Activated CD8-positive, alpha-beta T cell treated with anti-CD3 and anti-CD28 coated beads for 36 hours (primary cell): ENCODE data around the gene DGKZ. TPM values are rescaled to one million over a fixed set of nuclear protein-coding genes. Genes with fewer than 3 reads are reported as not detected.

ENCODE experiments used
- ATAC-seq: fragments of 200-7000 bp; cut with Tn5 transposase; one replicate; pipeline ENCODE4 v1.10.0; 2021; ENCODE audit warnings: mild to moderate bottlenecking, moderate library complexity
- CTCF ChIA-PET: fragments of 350-600 bp; sonication (Branson Sonifier 250); formaldehyde crosslinking; loops from one replicate; lab custom pipeline; 2021; ENCODE audit warnings: antibody characterized with exemption; lab: Charles Lee
- POLR2A ChIA-PET: fragments of 350-600 bp; sonication (Branson Sonifier 250); formaldehyde crosslinking; loops from one replicate; lab custom pipeline; 2021; ENCODE audit warnings: antibody characterized with exemption; lab: Charles Lee
- DNase-seq: peaks from one replicate; pipeline ENCODE4 v3.0.0-alpha.2; 2020
- H3K27ac Mint-ChIP-seq: one replicate; pipeline ENCODE4 v1.8.0; 2021; ENCODE audit warnings: mild to moderate bottlenecking, mixed read lengths
- H3K27me3 Mint-ChIP-seq: one replicate; pipeline ENCODE4 v1.8.0; 2021; ENCODE audit warnings: mixed read lengths
- H3K36me3 Mint-ChIP-seq: one replicate; pipeline ENCODE4 v1.8.0; 2021; ENCODE audit warnings: low read depth, mixed read lengths
- H3K4me1 Mint-ChIP-seq: one replicate; pipeline ENCODE4 v1.8.0; 2021; ENCODE audit warnings: low read depth, mixed read lengths
- H3K4me3 Mint-ChIP-seq: one replicate; pipeline ENCODE4 v1.8.0; 2021; ENCODE audit warnings: mild to moderate bottlenecking, moderate library complexity, mixed read lengths
- H3K9me3 Mint-ChIP-seq: one replicate; pipeline ENCODE4 v1.8.0; 2021; ENCODE audit warnings: mixed read lengths
- CTCF ChIP-seq: fragments of 200-600 bp; IDR thresholded peaks from one replicate; pipeline ENCODE4 v1.8.0; 2022; ENCODE audit warnings: antibody characterized with exemption, mild to moderate bottlenecking
- intact Hi-C: fragments of 100-400 bp; cut with micrococcal nuclease; formaldehyde crosslinking; loops from one replicate; pipeline ENCODE4 v1.10.0; 2022
- total RNA-seq, 2 experiments: library from RNA; stranded (reverse); gene quantifications; one replicate each; pipeline ENCODE4 v1.2.3, GENCODE V29; 2021

The DGKZ gene
- total RNA-seq, 2 experiments from 2014 or later = 94.4 to 94.9 TPM

- Mint-ChIP-seq H3K27ac (peak overlapping the region; percentile 75), H3K27me3 (no peaks in the 10 kb centered on the region), H3K36me3 (peaks cover 5% of the 10 kb centered on the region), H3K4me3 (no peak overlapping the region), H3K9me3 (no peaks in the 10 kb centered on the region), H3K4me1 (peaks cover 54% of the 10 kb centered on the region)
- DNase-seq (no peak), ATAC-seq (no peak)
- intact Hi-C loops = no loop called here
- CTCF ChIA-PET = interaction anchor here (17.8 kb wide), 1 partner anchor 12 kb away, joined by 480 read pairs; the partner anchor contains the start of gene DGKZ
- POLR2A ChIA-PET = interaction anchor here (10.2 kb wide), 1 partner anchor 13 kb away, joined by 135 read pairs; the partner anchor contains the start of gene DGKZ
- TF ChIP-seq CTCF = no peak
Measured at GRCh38 chr11:46364056-46364455, 16.8 kb downstream of the DGKZ start.

DNA sequence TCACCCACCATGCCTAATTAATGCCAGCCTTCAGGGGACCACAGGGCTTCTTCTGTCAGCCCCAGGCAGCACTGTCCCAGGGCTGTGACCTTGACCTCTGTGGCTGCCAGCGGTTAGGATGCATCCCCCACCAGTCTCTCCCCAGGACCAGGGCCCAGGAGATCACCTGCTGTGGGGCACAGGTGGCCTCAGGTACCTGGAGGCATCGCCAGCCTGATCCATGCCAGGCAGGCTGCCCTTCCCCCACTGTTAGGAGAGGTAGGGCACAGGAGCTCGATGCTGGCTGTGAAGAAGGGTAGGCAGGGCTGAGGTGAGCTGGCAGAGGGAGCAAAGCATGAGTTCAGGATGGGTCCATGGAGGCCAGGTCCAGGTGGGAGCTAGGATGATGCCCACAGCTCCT is 17.5 kb downstream of the DGKZ start:
- TF ChIP-seq CTCF = no peak
- no peak for DNase-seq
- peak overlapping the region; percentile 75 for H3K27ac Mint-ChIP-seq
- H3K4me3 Mint-ChIP-seq = no peak overlapping the region
- peaks cover 58% of the 10 kb centered on the region for H3K4me1 Mint-ChIP-seq
- ATAC-seq = no peak
- intact Hi-C loops = no loop called here
- H3K36me3 Mint-ChIP-seq = peaks cover 10% of the 10 kb centered on the region
- H3K27me3 Mint-ChIP-seq = no peaks in the 10 kb centered on the region
- H3K9me3 Mint-ChIP-seq = no peaks in the 10 kb centered on the region
- POLR2A ChIA-PET = interaction anchor here (1.2 to 10.2 kb wide), 2 partner anchors 14 to 25 kb away, joined by 6 to 135 read pairs; partner anchors contain the start of gene DGKZ
- CTCF ChIA-PET = interaction anchor here (4.2 to 17.8 kb wide), 2 partner anchors 13 to 126 kb away, joined by 19 to 480 read pairs; partner anchors contain the start of gene DGKZ

GRCh38 chr11:46366260-46366659 is 19.0 kb downstream of the DGKZ start:
- intact Hi-C loops = no loop called here
- no peaks in the 10 kb centered on the region for H3K9me3 Mint-ChIP-seq
- DNase-seq (no peak), ATAC-seq (no peak)
- ChIA-PET CTCF (interaction anchor here (0.9 to 17.8 kb wide), 5 partner anchors 14 to 127 kb away, joined by 3 to 480 read pairs (median 8); partner anchors contain the start of gene DGKZ), POLR2A (interaction anchor here (1.2 to 10.2 kb wide), 4 partner anchors 10 to 23 kb away, joined by 3 to 135 read pairs (median 9); partner anchors contain the start of gene DGKZ)
- no peak overlapping the region for H3K27ac Mint-ChIP-seq
- peaks cover 49% of the 10 kb centered on the region for H3K4me1 Mint-ChIP-seq
- H3K4me3 Mint-ChIP-seq = no peak overlapping the region
- no peak for TF ChIP-seq CTCF
- peaks cover 17% of the 10 kb centered on the region for H3K36me3 Mint-ChIP-seq
- H3K27me3 Mint-ChIP-seq = no peaks in the 10 kb centered on the region

DNA sequence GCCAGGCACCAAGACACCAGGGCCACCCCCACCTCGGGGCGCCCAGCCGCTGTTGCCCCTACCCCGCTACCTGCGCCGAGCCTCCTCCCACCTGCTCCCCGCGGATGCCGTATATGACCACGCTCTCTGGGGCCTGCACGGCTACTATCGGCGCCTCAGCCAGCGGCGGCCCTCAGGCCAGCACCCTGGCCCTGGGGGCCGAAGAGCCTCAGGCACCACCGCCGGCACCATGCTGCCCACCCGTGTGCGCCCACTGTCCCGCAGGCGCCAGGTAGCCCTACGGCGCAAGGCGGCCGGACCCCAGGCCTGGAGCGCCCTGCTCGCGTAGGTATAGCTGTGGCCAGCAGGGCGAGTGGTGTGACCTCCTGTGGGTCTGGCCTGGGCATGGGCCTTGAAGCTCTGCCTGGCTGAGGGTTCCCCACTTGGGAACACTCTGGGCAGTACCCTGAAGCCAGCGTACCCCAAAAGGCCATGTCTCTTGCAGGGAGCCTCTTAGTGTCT is 19.4 kb downstream of the DGKZ start:
- no peaks in the 10 kb centered on the region for H3K27me3 Mint-ChIP-seq
- ChIA-PET POLR2A (interaction anchor here (1.2 to 10.2 kb wide), 3 partner anchors 10 to 16 kb away, joined by 3 to 135 read pairs (median 12); partner anchors contain the start of gene DGKZ), CTCF (interaction anchor here (0.9 to 17.8 kb wide), 6 partner anchors 15 to 127 kb away, joined by 3 to 480 read pairs (median 9); partner anchors contain the start of gene DGKZ)
- peaks cover 17% of the 10 kb centered on the region for H3K36me3 Mint-ChIP-seq
- H3K9me3 Mint-ChIP-seq = no peaks in the 10 kb centered on the region
- no peak for TF ChIP-seq CTCF
- peaks cover 47% of the 10 kb centered on the region for H3K4me1 Mint-ChIP-seq
- intact Hi-C loops = no loop called here
- ATAC-seq = no peak
- no peak overlapping the region for H3K4me3 Mint-ChIP-seq
- DNase-seq = no peak
- H3K27ac Mint-ChIP-seq = peak overlapping the region; percentile 88
